Stimulated activated effector memory CD8-positive, alpha-beta T cell treated with anti-CD3 and anti-CD28 coated beads, Interleukin-12 subunit alpha, Interleukin-12 subunit beta, amount 100 ng/mL, for 72 hours (primary cell): ENCODE results near the gene FAM161B.
A peak's percentile ranks its signal among the peaks of the same experiment; 100 is the strongest.
"Not testable (repeated sequence)": the region's sequence is repeated elsewhere in the genome, so short reads cannot be mapped to it uniquely, and the experiment has no call there.

Experiments
- ATAC-seq: fragments of 150-1000 bp; cut with Tn5 transposase; 2 replicates; pipeline ENCODE4 v1.10.0; 2021
- DNase-seq, 2 donors: peaks; one replicate each; pipeline ENCODE4 v3.0.0; 2021 to 2022; ENCODE audit warnings: low spot score in 2 of 2
- H3K27ac Mint-ChIP-seq: one replicate; pipeline ENCODE4 v1.8.0; 2022; ENCODE audit warnings: mild to moderate bottlenecking, mixed read lengths
- H3K36me3 Mint-ChIP-seq: one replicate; pipeline ENCODE4 v1.8.0; 2022; ENCODE audit warnings: mild to moderate bottlenecking, mixed read lengths
- H3K4me1 Mint-ChIP-seq: one replicate; pipeline ENCODE4 v1.8.0; 2022; ENCODE audit warnings: mixed read lengths
- H3K4me3 Mint-ChIP-seq: one replicate; pipeline ENCODE4 v1.8.0; 2022; ENCODE audit warnings: mild to moderate bottlenecking, mixed read lengths
- H3K9me3 Mint-ChIP-seq: one replicate; pipeline ENCODE4 v1.8.0; 2022; ENCODE audit warnings: mixed read lengths

Gene FAM161B, protein sequence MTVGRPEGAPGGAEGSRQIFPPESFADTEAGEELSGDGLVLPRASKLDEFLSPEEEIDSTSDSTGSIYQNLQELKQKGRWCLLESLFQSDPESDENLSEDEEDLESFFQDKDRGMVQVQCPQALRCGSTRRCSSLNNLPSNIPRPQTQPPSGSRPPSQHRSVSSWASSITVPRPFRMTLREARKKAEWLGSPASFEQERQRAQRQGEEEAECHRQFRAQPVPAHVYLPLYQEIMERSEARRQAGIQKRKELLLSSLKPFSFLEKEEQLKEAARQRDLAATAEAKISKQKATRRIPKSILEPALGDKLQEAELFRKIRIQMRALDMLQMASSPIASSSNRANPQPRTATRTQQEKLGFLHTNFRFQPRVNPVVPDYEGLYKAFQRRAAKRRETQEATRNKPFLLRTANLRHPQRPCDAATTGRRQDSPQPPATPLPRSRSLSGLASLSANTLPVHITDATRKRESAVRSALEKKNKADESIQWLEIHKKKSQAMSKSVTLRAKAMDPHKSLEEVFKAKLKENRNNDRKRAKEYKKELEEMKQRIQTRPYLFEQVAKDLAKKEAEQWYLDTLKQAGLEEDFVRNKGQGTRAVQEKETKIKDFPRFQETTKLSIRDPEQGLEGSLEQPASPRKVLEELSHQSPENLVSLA

DNA sequence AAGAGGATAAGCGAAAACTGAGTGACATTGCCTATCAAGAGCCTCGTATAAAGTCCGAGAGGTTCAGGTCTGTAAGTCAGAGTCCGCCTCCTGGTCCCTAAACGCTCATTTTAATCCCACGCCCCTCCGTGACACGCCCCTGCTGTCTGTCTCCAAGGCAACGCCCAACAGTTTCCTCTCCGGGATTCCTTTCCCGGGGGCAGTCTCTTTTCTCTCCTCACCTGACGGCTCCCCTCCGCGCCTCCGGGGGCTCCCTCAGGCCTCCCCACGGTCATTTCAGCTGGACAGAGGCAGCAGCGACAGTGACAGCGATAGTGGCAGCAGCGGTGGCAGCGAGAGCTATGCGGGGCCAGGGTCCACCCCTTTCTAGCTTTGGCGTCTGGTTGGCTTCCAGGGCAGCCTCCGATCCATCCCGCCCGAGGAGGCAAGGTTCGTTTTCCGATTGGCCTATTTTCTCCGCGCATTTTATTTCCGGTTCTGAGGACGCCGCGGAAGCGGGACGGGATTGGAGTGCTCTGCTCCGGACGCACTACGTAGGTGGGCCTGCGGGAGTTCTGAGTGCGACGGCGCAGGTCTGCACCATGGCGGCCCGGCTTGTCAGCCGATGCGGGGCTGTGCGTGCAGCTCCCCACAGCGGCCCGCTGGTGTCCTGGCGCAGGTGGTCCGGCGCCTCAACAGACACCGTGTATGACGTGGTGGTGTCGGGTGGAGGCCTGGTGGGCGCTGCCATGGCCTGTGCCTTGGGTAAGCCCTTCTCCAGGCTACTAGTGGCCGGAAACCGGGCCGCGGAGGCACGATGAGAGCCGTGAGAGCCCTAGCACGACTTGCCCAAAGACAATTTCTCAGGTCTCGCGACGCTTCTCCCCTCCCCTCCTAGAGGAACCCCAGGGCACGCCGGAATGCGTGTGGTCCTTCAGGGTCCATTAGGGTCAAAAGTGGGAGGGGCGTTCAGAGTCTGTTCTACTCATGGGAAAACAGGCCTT, at the start of gene FAM161B, which contains the start of gene COQ6:
Gene FAM161B (minus strand): TSS at position 343 of the 983 bp plus-strand sequence. CDS start 68 bp downstream, at position 275.
Gene COQ6 (plus strand): TSS at position 551 of the 983 bp plus-strand sequence. CDS start 31 bp downstream, at position 582.
- peak; percentile 75 to 96 for DNase-seq
- peak within 1 kb of the TSS; percentile 96 for H3K27ac Mint-ChIP-seq
- H3K9me3 Mint-ChIP-seq = no peaks in the 10 kb centered on the region
- ATAC-seq = peak; percentile 94
- peaks cover 28% of the 10 kb centered on the region for H3K36me3 Mint-ChIP-seq
- peak within 1 kb of the TSS; percentile 97 for H3K4me3 Mint-ChIP-seq
- peaks cover 15% of the 10 kb centered on the region for H3K4me1 Mint-ChIP-seq

DNA sequence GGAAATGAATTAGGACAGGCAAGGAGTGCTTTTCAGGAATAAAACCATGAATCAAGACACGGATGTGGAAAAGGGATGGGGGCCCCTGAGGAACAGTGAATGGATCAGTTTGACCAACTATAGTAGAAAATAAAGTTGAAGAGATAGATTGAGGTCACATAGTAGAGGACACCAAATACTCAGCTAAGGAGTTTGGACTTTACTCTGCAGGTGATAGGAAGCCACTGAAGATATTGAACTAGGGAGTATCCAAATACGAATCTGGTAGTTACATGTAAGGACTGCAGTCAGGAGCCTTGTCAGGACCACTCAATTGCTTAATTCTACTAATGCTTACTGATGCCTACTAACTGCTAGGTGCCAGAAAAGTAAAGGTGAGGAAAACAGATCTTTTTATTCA, 48.8 kb upstream of the FAM161B start:
- no peaks in the 10 kb centered on the region for H3K4me1 Mint-ChIP-seq
- H3K36me3 Mint-ChIP-seq = peaks cover 11% of the 10 kb centered on the region
- H3K4me3 Mint-ChIP-seq = no peak overlapping the region
- no peaks in the 10 kb centered on the region for H3K9me3 Mint-ChIP-seq
- no peak for DNase-seq
- ATAC-seq = no peak
- no peak overlapping the region for H3K27ac Mint-ChIP-seq

DNA sequence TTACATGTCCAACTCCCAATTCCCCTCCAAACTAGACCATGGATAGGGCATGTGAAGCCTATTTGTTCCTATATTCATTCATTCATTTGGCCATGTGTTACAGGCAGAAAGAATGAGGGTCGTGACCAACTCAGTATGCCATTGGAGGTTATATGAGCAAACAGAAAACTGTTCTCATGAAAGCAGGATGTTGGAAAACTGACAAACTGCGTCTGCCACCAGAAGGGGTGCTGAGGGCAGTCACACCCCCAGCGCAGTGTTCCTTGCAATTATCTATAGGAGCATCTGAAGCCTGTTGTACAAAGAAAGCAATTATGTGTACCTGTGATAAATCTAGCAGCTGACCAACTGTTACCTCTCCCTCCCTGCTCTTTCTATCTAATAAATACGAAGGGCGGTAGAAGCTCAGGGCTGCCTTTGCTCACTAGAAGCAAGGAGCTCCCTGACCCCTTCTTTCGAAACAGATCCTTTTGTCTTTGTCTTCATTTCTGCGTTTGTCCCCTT, 48.1 kb upstream of the FAM161B start:
- Mint-ChIP-seq H3K27ac (no peak overlapping the region), H3K36me3 (peaks cover 6% of the 10 kb centered on the region), H3K4me3 (no peak overlapping the region), H3K4me1 (no peaks in the 10 kb centered on the region), H3K9me3 (no peaks in the 10 kb centered on the region)
- no peak for DNase-seq
- no peak for ATAC-seq

DNA sequence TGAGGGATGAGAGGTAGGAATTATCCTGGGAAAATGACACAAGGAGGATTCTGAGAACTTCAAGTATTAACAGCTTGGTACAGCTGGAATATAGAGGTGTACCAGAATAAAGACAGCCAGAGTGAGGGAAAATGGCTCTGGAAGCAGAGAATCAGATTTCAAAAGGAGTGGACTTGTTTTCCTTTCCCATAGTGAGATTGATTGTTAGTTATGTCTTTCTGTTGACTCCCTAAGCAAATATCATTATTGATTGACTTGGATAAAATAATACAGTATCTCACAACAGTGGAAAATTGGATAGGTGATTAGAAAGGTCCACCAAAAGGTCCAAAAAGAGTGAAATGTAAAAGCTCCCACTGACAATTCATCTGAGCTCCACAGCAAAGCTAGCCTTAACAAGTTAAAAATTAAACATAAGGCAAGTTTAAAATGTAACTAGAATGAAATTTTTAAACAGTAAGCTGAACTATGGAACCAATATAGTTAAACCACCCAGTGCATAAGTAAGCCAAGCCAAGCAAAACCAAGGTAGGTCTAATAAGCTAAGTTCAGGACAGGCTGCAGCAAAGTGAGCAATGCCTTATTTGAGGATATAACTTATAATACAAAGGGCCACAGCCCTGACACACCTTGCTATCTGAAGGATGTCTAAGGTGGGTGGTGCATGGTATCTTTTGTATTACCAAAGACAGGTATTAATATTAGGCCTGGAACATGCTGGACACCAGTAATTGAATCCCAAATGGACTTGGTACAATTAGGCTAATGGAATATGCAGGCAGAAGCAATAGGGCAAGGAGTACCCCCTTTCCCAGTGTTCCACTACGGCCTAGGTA, 47.4 kb upstream of the FAM161B start:
- no peaks in the 10 kb centered on the region for H3K9me3 Mint-ChIP-seq
- H3K4me3 Mint-ChIP-seq = no peak overlapping the region
- no peaks in the 10 kb centered on the region for H3K4me1 Mint-ChIP-seq
- DNase-seq (no peak), ATAC-seq (no peak)
- peaks cover 6% of the 10 kb centered on the region for H3K36me3 Mint-ChIP-seq
- H3K27ac Mint-ChIP-seq = no peak overlapping the region

DNA sequence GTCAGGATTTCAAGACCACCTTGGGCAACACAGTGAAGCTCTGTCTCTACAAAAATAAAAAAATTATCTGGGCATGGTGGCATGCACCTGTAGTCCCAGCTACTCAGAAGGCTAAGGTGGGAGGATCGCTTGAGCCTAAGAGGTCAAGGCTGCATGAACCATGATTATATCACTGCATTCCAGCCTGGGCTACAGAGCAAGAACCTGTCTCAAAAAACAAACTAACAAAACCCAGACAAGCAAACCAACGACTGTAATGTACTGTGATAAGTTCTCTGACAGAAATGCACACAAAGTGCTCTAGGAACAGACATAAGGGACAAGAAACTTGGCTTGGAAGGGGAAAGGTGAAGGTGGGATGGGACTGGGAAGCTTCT, 46.8 kb upstream of the FAM161B start:
- no peak for ATAC-seq
- Mint-ChIP-seq H3K9me3 (no peaks in the 10 kb centered on the region), H3K27ac (no peak overlapping the region), H3K4me3 (no peak overlapping the region), H3K36me3 (peaks cover 6% of the 10 kb centered on the region), H3K4me1 (no peaks in the 10 kb centered on the region)
- DNase-seq = no peak

DNA sequence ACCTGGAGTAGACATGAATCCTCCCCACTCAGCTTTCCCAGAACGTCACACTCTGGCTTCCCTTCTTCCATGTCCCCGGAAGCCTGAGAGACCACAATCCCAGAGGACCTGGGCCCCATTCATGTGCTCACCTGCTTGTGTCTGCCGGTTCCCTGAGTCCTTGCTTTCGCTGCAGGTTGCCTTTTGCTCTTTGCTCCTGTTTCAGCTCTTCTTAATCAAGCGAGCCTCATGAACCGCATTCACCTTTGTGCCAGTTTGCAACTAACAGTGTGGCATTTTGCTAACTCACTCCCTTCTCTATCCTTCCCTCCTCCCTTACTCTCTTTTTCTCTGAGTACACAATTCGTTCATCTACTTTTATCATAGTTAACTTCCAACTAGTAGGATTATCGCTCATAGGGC, 46.1 kb upstream of the FAM161B start:
- Mint-ChIP-seq H3K36me3 (peaks cover 6% of the 10 kb centered on the region), H3K9me3 (no peaks in the 10 kb centered on the region), H3K4me3 (no peak overlapping the region), H3K27ac (no peak overlapping the region), H3K4me1 (no peaks in the 10 kb centered on the region)
- ATAC-seq (no peak), DNase-seq (no peak)

DNA sequence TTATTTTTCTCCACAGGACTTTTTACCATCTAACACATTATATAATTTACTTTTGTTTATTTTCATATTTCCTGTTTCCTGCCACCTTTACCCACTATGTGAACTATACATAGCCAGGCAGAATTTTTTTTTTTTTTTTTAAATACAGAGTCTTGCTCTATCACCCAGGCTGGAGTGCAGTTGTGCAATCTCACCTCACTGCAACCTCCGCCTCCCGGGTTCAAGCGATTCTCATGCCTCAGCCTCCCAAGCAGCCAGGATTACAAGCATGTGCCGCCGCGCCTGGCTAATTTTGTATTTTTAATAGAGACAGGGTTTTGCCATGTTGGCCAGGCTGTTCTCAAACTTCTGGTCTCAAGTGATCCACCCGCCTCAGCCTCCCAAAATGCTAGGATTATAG, 45.0 kb upstream of the FAM161B start:
- not testable (repeated sequence) for H3K9me3 Mint-ChIP-seq, H3K4me1 Mint-ChIP-seq, ATAC-seq, H3K4me3 Mint-ChIP-seq, H3K27ac Mint-ChIP-seq, DNase-seq, H3K36me3 Mint-ChIP-seq

DNA sequence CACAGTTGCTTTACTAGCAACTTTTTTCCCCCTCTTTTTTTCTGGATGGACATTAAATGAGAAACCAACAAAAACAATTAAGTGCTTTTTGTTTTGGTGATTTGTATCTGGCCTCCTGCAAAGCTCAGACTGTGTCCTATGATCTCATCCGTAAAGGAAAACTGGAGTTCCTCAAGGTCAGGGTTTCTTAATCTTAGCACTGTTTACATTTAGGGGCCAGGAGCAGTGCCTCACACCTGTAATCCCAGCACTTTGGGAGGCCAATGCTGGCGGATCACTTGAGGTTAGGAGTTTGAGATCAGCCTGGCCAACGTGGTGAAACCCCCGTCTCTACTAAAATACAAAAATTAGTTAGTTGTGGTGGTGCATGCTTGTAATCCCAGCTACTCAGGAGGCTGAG, 41.2 kb upstream of the FAM161B start:
- Mint-ChIP-seq H3K27ac (no peak overlapping the region), H3K4me3 (no peak overlapping the region), H3K4me1 (no peaks in the 10 kb centered on the region), H3K36me3 (peaks cover 11% of the 10 kb centered on the region), H3K9me3 (no peaks in the 10 kb centered on the region)
- ATAC-seq = no peak
- DNase-seq = no peak

DNA sequence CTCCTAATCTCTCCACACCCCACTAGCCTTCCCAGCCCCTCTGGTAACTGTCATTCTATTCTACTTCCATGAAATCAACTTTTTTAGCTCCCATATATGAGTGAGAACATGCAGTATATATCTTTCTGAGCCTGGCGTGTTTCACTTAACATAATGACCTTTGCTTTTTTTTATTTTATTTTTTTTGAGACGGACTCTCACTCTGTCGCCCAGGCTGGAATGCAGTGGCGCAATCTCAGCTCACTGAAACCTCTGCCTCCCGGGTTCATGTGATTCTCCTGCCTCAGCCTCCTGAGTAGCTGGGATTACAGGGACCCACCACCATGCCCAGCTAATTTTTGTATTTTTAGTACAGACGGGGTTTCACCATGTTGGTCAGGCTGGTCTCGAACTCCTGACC, 38.8 kb upstream of the FAM161B start:
- H3K9me3 Mint-ChIP-seq, H3K27ac Mint-ChIP-seq, DNase-seq, H3K4me3 Mint-ChIP-seq, ATAC-seq, H3K4me1 Mint-ChIP-seq: not testable (repeated sequence)
- H3K36me3 Mint-ChIP-seq = peaks cover 18% of the 10 kb centered on the region

DNA sequence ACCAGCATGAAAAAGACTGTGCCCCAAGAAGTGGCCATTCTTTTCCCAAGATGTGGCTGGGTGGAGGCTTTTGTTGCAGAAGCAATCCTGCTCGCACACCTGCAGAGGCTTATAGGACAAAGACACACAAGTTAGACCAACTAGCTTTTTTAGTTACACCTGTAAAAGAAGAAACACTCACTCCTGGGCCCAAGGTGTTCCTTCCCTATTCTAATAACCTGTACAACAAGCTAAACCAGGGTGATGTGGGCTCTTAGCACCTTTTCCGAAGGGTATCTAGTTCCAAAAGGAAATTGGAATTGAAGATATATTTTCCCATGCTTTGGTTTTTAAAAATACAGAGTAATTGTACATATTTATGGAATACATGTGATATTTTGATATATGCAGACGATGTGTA, 38.2 kb upstream of the FAM161B start:
- DNase-seq (no peak), ATAC-seq (no peak)
- Mint-ChIP-seq H3K4me1 (no peaks in the 10 kb centered on the region), H3K36me3 (peaks cover 18% of the 10 kb centered on the region), H3K9me3 (no peaks in the 10 kb centered on the region), H3K4me3 (no peak overlapping the region), H3K27ac (no peak overlapping the region)

DNA sequence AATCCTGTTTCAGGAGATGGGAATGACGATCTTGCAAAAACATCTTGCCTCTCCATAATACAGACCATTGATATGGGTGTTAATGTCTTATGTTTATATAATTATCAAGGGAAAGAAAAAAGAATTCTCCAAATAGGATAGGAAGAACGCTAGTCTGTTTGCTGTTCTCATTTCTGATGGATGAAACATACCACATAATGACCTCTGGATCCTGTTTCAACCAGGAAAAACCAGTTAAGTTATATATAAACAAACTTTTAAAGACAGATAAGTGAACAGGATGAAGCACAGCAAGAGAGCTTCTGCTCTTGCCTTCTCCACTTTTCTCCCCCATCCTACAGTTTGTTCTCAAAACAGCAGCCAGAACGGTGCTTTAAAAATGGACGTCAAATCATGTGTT, 28.0 kb upstream of the FAM161B start:
- H3K4me3 Mint-ChIP-seq = no peak overlapping the region
- DNase-seq (no peak), ATAC-seq (no peak)
- no peak overlapping the region for H3K27ac Mint-ChIP-seq
- H3K9me3 Mint-ChIP-seq = no peaks in the 10 kb centered on the region
- H3K36me3 Mint-ChIP-seq = peaks cover 14% of the 10 kb centered on the region
- no peaks in the 10 kb centered on the region for H3K4me1 Mint-ChIP-seq

DNA sequence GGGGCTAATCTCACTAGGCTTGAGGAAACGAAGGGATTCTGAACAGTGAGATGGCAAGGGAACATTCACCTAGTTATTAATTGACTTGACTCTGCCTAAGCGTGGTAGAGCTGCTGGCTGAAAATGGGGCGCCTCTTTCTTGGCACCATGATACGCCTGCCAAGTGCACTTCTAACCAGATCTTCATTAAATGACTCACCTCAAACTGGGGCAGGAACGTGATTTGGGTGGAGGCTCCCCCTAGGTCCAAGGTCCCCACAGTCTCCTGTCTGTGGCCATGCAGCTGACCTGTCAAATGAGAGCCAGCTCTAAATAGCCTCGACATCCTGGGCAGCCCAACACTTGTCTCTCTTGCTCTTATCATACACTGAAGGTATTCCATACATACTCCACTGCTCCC, 26.2 kb upstream of the FAM161B start:
- H3K4me3 Mint-ChIP-seq = no peak overlapping the region
- ATAC-seq (no peak), DNase-seq (no peak)
- no peaks in the 10 kb centered on the region for H3K9me3 Mint-ChIP-seq
- H3K4me1 Mint-ChIP-seq = no peaks in the 10 kb centered on the region
- no peak overlapping the region for H3K27ac Mint-ChIP-seq
- peaks cover 20% of the 10 kb centered on the region for H3K36me3 Mint-ChIP-seq

DNA sequence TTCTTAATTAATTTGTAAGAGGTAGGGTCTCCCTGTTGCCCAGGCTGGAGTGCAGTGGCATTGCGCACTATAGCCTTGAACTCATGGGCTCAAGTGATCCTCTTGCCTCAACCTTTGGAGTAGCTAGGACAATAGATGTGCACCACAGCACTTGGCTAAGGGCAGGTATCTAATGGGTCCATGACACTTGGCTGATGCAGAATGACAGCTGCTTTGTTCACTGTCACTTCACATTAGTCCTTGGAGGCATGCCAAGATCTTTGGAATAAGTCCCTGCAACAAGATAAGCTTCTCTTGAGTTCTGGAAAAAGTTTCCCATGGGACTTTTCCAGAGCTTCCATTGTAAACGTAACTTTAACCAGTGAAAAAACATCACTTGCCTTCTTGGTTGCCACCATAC, 23.6 kb upstream of the FAM161B start:
- H3K9me3 Mint-ChIP-seq = no peaks in the 10 kb centered on the region
- H3K27ac Mint-ChIP-seq = no peak overlapping the region
- ATAC-seq (no peak), DNase-seq (no peak)
- H3K4me1 Mint-ChIP-seq = no peaks in the 10 kb centered on the region
- peaks cover 32% of the 10 kb centered on the region for H3K36me3 Mint-ChIP-seq
- no peak overlapping the region for H3K4me3 Mint-ChIP-seq

DNA sequence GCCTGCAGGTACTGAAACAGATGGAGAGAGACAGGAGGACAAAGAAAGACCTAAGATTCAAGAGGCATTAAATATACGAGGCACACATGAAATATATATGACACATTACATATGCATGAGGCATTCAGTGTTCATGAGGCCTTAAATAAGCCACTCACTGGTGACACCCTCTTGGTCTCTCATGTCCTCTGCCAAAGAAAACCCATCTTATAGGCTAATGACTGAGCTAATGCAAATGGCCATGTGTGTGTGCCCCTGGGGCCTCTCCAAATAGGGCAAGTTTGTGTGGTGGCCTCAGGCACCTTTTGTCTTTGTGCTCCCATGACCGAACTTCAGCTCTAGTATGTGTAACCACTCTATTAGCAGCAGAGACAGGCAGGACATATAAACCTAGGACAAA, 19.0 kb upstream of the FAM161B start:
- DNase-seq (no peak), ATAC-seq (no peak)
- no peak overlapping the region for H3K4me3 Mint-ChIP-seq
- H3K4me1 Mint-ChIP-seq = no peaks in the 10 kb centered on the region
- H3K9me3 Mint-ChIP-seq = no peaks in the 10 kb centered on the region
- H3K27ac Mint-ChIP-seq = no peak overlapping the region
- peaks cover 45% of the 10 kb centered on the region for H3K36me3 Mint-ChIP-seq
